Stimulated activated CD8-positive, alpha-beta memory T cell treated with anti-CD3 and anti-CD28 coated beads, Interleukin-2, amount 100 ng/mL, for 1 hour (primary cell): Measurements from ENCODE around the gene LHFPL5.

Source experiments
- DNase-seq, 2 donors: peaks; one replicate each; pipeline ENCODE4 v3.0.0-alpha.2; 2020; ENCODE audit warnings: low read depth in 2 of 2

The LHFPL5 gene

DNA sequence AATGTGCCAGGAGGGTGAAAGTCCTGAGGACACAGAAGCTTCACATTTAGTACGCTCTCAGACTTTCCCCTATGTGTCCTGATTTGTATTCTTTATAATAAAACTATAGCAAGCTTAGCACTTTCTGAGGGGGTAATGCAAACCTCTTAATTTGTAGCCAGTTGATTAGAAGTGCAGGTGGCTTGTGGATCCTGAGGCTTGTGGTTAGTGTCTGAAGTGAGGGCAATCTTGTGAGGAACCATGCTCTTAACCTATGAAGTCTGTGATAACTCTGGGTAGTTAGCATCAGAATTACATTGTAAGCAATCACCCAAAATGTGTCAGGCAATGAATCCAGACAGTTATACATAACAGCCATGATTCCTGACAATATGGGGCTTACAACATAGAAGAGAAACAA lies 51.1 kb downstream of the LHFPL5 start:
- DNase-seq = no peak

DNA sequence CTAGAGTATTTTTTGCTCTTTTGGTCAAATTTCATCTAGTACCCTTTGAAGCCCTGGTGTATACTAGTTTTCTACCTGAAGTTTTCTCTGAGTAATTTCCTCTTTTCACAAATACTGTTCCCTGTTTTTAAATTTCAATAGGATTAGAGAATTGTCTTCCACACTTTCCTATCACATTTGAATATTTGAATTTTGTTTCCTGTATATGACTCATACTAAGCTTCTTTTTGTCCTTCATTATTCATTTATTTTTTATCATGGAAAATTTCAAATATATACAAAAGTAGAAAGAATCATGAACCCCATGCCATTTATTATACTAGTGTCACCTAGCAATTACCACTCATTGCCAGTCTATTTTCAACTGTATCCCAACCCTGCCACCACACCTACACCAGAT lies 52.7 kb downstream of the LHFPL5 start:
- DNase-seq = no peak

DNA sequence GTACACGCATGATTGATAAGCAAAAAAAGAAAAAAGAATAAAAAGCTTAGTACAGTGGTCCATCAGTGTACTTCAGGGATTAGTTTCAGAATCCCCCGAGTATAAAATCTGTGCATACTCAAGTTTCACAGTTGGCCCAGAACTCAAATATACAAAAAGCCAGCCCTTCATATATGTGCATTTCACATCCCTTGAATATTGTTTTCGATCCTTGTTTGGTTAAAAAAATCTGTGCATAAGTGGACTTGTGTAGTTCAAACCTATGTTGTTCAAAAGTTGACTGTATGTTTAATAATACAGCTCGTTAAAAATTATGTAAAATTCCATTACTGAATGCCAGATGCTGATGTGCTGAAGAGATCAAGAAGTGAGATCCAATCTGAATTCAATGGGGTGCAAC lies 54.2 kb downstream of the LHFPL5 start:
- no peak for DNase-seq
